Dedifferentiated amniotic fluid mesenchymal stem cell (primary cell): ENCODE data around the gene AIP.
"Not testable (repeated sequence)": the region's sequence is repeated elsewhere in the genome, so short reads cannot be mapped to it uniquely, and the experiment has no call there.

Experiments used
- DNase-seq: peaks from one replicate; pipeline ENCODE4 v3.0.0-alpha.2; 2016; ENCODE audit errors: extremely low spot score

AIP gene

DNA sequence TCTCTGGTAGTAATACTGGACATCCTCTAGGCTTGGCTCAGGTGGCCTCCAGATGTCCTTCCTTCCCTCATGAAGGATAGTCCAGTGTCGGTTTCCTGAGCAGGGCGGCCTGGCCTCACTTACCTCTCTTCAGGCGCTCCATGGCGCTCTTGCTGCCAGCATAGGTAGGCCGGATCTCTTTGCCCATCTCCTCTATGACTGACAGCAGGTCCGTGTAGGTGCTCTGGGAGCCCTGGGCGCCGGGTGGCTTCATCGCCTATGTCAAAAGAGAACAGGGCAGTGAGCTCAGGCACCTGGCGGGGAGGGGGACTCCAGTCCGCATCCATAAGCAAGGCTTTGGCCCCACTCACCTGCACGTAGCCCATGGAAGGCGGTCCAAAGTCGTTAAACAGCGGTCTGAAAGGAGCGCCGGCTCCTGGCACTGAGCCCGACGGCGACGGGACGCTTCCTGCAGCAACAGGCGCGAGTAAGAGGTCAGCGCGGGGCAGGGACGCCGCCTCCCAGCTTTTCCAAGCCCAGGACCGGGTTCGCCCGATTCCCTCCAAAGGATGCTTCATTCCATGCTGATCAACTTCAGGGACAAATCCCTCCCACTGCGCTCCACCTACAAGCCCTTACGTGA, 24.5 kb downstream of the AIP start:
- DNase-seq = peak; percentile 38

- DNase-seq = peak; percentile 98
Measured at GRCh38 chr11:67507864-67508485, 25.1 kb downstream of the AIP start, which contains the start of gene CDK2AP2. CDK2AP2 (minus strand) TSS chr11:67508162; CDS start chr11:67508082, 80 bp downstream.

DNA sequence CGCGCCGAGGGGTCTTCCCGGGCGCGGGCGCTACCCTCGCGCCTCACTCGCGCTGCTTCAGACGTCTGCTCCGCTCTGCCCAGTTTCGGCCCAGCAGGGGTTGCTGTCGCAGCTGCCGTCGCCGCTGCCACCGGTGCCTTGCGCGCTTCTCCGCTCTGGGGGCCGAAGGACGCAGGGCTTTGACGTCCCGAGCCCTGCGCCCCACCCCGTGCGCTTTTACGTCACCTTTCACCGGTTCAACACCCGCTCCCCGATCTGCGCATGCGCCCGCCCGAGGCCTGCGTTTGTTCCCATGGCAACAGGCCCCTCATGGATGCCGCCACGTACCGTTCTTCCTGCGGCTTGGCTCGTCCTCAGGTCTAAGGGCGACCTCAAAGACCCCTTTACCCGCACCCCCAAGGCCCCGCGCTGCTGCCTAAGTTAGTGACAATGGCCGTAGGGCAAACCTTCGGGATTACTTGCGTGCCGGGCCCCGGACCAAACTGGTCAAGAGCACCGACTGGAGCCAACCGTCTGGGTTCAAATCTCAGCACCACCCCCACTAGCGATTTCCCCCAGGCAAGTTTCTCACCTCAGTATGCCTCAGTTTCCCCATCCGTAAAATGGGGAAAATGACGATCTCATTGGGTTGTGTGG, 25.8 kb downstream of the AIP start:
- peak; percentile 95 for DNase-seq

- DNase-seq = no peak
Measured at GRCh38 chr11:67510023-67510345, 27.2 kb downstream of the AIP start.

- DNase-seq = not testable (repeated sequence)
Measured at GRCh38 chr11:67511558-67511957, 28.7 kb downstream of the AIP start.

DNA sequence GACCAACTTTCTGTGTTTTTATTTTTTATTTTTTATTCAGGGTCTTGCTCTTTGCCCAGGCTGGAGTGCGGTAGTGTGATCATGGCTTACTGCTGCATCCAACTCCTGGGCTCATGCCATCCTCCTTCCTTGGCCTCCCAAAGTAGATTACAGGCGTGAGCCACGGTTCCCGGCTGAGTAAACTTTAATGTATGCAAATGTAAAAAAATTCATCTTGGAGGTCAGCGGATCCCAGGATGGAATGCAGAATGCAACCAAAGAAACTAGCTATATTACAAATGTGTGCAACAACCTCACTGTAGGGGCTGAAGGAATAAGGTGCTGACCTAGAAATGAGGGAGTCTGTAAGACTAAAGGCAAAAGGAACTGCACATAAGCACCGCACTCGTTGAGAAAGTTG, 31.3 kb downstream of the AIP start:
- DNase-seq = no peak

GRCh38 chr11:67516806-67517205, 34.0 kb downstream of the AIP start:
- no peak for DNase-seq

DNA sequence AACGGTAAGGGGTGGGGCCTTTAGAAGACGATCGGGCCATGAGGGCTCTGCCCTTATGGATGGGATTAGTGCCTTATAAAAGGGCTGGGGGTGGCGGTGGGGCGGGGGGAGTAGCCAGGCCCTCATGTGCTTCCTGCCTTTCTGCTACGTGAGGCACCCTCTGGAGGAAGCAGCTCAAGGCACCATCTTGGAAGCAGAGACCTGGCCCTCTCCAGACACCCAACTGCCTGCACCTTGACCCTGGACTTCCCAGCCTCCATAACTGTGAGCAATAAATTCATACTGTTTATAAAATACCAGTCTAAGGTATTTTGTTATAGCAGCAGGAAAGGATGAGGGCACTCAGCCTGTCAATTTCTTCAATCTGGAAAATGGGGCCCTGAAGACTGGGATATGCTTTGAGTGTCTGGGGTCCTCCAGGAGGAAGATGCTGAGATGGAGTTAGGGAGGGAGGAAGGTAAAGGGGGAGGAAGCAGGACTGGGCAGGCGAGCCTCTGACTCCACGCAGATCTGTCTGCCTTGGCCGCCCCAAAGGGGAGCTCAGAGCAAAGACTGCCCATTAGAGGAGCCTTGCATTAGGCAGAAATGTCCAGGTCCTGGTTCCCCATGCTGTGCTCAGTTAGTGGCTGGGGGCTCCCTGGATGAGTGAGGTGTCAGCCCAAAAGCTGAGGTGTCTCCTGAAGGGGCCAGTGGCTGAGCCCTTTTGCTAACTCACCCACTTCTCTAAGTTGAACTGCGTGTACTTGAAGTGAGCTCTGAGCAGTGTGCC, 35.1 kb downstream of the AIP start:
- DNase-seq = no peak

DNA sequence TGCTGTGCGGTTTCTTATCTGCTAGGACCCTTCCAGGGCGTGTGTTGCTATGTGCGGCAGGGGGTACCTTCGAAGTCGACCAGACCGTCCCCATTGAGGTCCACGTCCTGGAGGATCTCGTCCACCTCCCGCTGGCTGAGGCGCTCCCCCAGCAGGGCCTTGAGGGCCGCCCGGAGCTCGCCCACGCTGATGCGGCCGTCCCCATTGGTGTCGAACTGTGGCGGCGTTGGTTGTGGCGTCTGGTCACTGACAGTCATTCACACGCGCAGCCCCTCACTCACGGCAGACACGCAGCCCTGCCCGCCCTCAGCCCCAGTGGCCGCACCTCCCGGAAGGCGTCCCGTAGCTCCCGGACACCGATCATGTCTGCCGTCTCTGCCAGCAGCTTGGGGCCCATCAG, 36.9 kb downstream of the AIP start:
- DNase-seq = no peak

DNA sequence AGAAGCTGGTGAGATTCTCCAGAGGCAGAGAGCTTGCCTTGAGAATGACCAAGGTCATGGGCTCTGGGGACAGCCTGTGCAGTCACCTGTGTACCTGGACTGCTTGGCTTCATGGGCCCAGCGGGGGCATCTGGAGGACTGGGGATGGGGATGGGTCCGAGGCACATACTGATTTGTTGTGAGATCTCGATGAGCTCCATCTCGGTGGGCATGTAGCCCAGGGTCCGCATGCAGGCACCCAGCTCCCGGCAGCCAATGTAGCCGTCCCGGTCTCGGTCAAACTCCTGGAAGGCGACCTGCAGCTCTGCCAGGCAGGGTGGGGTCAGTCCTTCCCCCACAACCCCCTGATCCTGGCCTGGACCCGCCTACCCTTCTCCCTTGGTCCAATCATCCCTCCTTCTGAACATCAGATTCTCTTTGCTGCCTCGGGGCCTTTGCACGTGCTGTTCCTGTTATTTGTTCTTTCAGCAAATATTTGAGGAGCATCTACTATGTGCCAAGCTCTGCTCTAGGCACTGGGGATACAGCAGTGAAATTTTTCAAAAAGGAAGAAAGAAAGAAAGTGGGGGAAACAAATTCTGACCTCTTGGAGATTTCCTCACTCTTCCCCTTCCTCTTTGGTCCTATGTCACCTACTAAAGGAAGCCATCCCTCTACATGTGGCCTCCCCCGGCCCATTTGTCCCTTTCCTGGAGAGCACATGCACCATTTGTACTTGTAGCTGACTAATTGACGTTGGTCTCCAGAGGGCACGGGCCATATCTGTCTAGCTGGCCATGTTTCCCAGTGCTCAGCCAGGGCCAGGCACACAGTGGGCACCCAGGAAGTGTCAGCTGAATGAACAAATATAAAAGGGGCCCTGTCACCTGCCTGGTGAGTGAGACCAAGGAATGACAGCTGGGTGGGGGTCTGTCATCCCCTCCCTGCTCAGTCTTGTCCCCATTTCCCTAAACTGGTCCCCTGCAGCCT, 38.3 kb downstream of the AIP start:
- no peak for DNase-seq

GRCh38 chr11:67521924-67522323, 39.1 kb downstream of the AIP start:
- no peak for DNase-seq

- DNase-seq = no peak
Measured at GRCh38 chr11:67522338-67522737, 39.5 kb downstream of the AIP start.

GRCh38 chr11:67522844-67523555, 40.2 kb downstream of the AIP start, which contains the start of gene CABP2:
CABP2 (minus strand) TSS chr11:67523446; CDS start chr11:67523326, 120 bp downstream.
- DNase-seq = no peak

- no peak for DNase-seq
Measured at GRCh38 chr11:67523556-67524479, 41.0 kb downstream of the AIP start.

- DNase-seq = no peak
Measured at GRCh38 chr11:67524480-67524808, 41.6 kb downstream of the AIP start.

GRCh38 chr11:67525275-67525976, 42.6 kb downstream of the AIP start:
- DNase-seq = no peak

DNA sequence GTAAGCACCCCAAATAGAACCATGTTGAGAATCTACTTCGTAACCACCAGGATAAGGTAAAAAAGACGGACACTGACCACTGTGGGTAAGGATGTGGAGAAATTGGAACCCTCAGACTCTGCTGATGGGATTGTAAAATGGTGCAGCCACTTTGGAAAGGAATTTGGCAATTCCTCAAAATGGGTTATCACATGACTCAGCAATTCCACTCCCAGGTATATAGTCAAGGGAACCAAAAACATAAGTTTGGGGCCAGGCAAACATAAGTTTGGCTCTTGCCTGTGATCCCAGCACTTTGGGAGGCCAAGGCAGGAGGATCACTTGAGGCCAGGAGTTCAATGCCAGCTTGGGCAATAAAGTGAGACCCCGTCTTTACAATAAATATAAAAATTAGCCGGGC, 45.5 kb downstream of the AIP start:
- no peak for DNase-seq

DNA sequence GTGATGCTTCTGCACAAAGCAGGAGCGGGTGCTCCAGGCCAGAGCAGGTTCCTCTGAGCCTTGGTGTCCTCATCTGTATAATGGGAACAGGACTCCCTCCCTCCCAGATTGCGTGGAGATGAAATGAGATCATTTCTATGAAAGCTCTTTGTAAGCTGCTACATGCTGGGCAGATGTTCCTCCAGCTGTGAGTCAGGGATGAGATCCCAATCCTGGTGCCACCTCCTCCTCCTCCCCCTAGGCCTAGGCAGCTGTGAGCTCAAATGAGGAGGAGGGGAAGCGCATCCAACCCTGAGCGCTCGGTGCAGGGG, 47.4 kb downstream of the AIP start:
- DNase-seq = no peak

GRCh38 chr11:67532889-67533288, 50.1 kb downstream of the AIP start:
- no peak for DNase-seq
